Hematopoietic multipotent progenitor cell (in vitro differentiated cells): Measurements from ENCODE around the gene FBXL17. TPM values are rescaled to one million over a fixed set of nuclear protein-coding genes. Genes with fewer than 3 reads are reported as not detected.

Source experiments
- DNase-seq, 3 donors: peaks; one replicate each; pipeline ENCODE4 v3.0.0-alpha.2; 2011 to 2015; ENCODE audit warnings: low read depth in 2 of 3, low spot score in 2 of 3
- total RNA-seq: library from RNA; depleted of rRNA; stranded (reverse); fragments of >200 nt; gene quantifications from one replicate; pipeline ENCODE4 v1.2.3, GENCODE V29; 2012

FBXL17 gene
- total RNA-seq, 1 donor, result 9.4 TPM

DNA sequence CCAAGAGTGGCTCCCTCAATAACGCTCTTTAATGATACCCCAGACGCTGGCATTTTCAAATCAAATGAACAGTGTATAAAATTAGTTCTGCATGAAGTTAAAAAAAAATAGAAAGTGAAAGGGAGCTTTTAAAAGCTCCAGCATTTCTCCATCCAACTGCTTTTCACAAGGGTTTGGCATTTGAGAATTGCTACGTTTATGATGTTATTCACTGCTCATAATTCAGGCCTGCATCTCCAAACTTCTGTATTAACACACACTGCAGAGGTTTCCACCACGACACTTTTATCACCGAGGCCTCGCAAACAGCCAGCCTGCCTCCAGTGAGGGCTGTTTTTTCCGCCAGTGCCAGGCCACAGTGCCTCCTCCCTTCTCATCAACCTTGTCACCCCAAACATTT lies 505.6 kb downstream of the FBXL17 start:
- no peak for DNase-seq

DNA sequence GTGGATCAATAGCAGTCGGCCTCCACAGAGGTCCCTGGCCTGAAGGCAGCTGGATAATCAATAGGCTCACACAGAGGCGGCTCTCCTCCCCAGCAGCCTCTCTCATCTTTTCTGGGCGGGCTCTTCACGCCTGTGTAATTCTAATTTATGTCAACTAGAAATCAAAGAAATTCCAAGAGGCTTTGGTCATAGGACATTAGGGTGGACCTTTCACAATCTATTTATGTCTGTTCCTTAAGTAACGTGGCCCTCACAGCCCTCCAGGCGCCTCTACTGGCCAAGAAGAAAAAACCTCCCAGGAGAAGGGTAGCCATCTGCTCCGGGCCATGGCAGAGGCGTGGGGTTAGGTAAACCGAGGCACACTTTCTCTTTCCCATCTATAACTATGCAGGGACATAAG lies 506.1 kb downstream of the FBXL17 start:
- no peak for DNase-seq

DNA sequence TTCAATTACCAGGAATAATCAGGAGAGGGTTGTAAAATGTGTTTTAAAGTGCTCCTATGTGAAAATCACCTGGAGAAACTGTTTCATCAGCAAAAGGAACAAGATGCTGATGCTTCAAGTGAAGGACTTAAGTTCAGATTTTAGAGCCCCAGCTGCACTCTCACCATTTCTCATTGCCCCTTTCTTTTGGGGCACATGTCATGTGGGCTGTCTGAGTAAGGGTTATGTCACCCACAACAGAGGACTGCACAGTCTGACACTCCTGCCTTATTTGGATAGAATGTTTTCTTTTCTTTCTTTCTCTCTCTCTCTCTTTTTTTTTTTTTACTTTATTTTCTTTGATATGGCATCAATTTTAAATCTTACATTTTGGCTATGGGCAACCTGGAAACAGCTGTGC lies 507.1 kb downstream of the FBXL17 start:
- DNase-seq, result no peak

DNA sequence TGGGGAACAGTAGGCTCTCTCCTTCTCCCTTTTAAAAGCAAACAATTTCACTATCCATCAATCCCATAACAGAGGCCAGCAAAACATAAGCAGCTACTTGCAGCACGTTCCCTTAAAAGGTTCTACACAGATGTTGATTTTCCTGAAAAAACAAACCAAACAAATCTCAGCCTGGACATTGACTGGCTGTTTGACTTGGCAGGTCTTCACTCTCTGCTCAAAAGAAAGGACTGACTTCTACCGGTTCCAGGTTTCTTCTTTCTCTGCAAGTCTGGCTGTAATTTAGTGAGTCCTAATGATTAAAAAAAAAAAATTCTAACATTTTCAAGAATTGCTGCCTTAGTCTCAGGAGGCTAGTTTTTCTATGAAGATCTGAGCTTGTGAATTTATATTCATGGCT lies 508.0 kb downstream of the FBXL17 start:
- no peak for DNase-seq

DNA sequence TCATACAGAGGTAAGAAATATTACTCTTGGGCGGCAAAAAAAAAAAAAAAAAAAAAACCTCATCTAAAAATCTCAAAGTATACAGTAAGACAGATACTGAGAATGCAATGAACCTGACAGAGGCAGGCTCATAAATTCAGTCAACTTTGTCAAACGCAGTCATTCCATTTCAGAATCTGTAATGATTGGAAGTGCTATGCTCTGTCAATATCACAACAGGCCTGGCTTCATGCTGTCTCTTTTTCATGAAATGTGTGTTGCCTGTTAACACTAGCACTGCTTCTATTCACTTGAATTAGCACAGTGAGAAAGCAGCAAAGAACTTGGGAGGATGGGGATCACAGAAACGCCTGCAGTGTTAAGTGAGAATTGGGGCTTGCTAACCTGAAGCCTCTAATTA lies 510.9 kb downstream of the FBXL17 start:
- no peak for DNase-seq

DNA sequence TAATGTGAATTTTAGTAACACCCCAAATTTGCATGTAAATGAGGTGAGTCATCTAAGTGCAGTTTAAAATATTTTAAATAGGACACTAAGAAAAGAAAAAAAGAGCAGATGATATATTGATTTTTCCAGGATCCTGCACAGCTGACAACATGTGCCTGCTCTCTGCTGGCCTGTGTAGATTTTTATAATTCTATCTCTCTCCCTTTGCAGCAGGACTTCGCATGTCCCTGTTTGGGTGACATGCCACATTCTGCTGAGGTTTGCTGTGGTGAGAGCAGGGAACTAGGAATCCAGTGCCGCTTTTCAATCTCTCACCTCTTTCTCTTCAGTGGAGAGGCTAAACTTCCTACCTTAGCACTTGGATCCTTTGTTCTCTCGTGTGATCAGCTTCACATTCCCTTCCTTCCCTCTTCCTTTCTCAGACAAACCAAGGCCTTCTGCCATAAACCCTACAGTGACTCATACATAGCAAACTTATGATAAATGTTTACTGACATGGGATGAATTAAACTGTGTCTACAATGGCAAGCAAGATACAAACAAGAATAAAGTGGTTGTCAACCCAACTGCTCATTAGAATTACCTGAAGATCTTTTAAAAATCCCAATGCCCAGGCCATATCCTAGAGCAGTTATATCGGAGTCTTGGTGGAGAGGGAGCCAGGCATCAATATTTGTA lies 512.3 kb downstream of the FBXL17 start:
- DNase-seq, result no peak

DNA sequence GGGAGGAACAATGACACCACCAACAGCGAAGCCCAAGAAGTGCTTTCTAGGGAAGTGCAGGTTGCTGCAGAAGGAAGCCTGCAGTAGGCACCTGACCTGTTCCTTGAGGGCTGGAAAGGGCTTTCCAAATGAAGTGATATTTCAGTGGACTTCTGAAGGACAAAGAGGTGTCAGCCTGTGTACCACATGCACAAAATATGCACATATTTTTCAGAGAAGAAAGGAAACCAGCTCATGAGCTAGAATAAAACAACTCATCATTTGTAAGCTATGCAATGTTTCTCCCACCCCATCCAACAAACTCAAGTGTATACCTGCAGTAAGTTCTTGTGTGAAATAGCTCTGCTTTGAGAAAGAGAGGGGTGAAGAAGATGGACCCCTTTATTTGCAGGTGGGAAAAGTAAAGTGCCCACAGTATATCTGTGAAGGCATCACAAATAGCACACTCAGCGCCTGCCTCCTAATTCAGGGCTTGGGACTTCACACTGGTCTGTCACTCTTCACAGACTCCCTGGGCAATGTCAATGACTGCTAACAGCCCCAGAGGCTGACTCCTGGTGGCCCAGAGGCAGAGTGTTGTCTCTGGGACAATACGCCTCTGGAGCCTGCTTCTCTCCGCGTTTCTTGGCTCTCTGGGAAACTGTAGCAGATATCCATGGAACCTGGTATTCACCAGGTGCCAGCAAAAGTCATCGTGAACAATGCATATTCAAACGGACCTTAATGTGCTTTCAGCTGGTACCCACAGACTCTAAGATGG lies 513.1 kb downstream of the FBXL17 start:
- no peak for DNase-seq

DNA sequence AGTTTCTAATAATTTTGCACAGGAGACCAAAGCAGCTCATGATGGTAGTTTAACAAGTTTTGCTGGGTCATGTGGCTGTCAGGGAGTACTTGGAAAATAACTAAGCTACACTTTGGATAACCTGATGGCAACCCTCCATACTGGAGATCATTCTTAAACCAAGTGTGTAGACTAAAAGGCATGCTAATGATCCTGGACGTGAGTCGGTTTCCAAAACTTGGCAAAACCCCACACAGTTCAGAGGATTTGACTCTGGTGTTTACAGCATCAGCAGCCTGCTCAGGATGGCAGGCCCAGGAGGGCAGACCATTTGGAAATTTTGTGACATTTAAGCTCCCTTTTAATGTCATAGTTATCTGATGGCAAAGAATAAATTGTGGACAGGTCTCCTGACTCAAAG lies 514.6 kb downstream of the FBXL17 start:
- no peak for DNase-seq

DNA sequence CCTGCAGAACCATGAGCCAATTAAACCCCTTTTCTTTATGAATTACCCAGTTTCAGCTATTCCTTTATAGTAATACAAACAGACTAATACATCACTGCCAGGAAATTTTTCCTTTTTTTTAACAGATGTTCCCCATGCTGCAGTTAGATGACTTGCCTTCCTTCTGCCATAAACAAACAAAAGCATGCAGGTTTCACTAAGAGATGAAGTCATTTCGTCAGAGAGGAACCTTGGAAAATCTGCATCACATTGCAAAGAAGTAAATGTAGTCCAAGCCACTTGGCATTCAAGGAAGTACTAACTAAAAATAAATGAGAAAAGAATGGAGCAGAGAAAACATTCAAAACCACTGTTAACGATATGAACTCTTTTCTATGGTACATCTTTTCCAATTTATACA lies 517.1 kb downstream of the FBXL17 start:
- no peak for DNase-seq

DNA sequence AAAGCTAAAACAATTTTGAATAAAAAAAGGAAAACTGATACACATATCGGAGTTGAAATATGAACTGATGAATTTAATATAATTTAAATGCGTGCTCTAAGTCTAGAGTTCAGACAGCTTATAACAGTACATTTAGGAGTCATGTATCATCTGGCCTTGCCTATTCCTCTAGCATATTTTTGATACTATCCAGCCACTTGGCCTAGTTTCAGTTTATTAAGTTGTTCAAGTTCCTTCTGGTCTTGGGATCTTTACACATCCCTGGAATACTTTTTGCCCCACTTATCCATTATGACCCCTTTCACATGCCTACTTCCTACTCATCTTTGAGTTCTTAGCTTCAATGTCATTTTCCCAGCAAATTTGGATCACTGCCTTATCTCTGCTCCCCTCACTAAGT lies 518.8 kb downstream of the FBXL17 start:
- DNase-seq, result no peak

DNA sequence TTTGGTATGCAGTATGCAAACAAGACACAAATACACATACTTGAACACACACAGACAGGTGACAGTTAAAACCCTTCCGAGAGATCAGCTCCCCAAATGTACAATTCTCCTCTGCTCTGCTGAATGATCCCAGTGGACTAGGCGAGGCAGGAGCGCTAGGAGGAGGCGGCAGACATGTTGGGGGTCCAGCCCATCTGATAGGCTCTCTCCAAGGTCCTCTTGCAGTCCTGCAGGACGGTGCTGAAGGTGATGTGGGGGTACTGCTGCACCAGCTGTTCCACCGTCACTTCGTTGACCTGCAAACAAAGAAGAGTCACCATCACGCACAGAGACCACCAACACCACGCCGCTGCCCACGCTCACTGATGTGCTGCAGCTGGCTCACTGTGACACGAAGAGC lies 520.3 kb downstream of the FBXL17 start:
- DNase-seq, result no peak

DNA sequence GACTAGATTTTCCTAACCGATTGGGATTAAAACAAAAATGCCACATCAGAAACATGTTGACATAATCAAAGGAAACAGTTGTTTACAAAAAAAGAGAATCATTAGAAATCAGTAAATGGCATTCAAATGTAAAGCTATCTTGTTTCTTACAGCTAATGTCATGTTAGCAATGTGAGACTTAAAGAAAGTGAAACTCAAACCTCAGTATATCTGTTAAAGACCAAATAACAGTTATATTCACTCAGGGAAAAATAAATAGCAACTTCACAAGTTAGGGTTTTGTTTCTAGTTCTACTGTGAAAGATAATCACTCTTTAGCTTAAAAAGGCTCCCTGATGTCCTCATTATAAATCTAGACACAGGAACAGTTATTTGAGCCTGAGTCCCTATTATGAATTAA lies 521.9 kb downstream of the FBXL17 start:
- DNase-seq, result no peak

DNA sequence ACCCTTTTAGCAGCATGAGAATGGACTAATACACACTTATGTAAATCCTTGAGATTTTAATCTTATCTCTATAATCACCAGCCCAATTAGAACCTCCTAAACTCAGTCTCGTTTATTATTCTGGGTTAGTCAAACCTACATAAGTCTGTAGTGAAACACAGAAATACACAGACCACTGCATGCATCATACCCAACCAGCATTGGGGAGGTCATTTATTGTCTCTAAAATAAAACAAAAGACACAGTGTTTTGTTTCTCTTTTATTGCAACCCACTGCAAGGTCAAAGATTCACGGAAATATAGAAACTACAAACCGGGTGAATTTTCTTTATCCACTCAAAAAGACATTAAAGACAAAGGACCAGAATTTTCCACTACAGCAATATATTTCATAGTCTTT lies 523.1 kb downstream of the FBXL17 start:
- no peak for DNase-seq

DNA sequence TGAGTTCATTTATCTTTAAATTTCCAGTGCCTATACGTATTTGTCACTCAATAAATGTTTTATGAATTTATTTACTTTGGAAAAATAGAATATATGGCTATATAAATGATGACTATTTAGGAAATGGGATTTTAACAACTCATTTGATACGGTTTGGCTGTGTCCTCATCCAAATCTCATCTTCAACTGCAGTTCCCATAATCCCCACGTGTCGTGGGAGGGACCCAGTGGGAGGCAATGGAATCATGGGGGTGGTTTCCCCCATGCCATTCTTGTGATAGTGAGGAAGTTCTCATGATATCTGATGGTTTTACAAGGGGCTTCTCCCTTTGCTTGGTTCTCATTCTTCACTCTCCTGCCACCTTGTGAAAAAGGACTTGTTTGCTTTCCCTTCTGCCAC lies 523.6 kb downstream of the FBXL17 start:
- no peak for DNase-seq

DNA sequence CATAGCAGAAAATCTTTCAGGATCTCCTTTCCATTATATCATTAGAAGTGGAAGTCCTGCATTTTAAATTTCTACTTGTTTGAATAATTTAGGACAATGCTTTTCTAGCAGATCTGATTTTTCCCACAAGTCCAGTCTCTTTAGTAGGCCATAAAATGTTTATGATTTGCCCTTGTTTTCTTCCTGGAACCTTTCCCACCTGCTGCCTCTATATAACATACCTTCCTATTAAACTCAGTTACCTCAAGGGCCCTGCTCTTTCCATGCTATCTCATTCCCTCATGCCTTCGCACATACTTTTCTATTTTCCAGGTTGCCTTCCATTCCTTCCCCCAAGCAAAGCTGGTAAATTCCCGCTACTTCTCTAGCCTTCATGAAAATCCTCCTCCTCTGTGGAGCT lies 524.1 kb downstream of the FBXL17 start:
- DNase-seq, result no peak

DNA sequence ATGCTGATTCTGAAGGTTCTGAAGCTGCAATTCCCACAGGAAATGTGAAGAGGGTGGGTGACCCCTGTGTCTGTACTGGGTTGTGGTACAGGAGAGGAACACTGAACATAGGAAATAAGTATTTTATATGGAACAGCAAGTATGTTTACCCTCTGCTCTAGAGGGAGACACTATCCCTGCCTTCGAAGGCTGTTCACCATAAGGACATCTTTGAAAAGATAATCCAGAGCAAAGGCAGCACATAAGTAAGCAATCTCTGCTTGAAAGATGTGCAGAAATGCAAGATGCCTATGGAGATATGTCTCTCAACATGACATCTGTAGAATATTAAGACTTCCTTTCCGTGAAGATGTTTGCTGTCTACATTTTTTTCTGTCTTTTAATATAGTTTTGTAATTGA lies 526.7 kb downstream of the FBXL17 start:
- DNase-seq, result no peak

DNA sequence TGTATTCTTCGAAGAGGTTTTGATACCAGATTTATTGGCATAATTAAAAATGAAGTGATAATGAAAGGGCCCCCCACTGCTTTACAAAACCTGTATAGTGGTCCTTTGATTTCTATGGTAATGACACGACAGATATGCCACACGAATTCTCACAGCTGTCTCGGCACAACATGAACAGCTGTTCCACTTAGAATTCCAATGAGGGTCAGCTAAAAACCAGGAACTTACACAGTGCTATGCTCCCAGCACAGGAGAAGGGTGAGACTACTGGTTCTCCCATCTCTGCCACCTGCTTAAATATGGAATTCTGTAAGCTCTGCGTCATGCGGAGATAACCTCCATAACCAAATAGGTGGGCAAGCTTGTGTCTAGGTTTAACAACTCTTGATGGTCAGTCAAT lies 528.2 kb downstream of the FBXL17 start:
- no peak for DNase-seq

DNA sequence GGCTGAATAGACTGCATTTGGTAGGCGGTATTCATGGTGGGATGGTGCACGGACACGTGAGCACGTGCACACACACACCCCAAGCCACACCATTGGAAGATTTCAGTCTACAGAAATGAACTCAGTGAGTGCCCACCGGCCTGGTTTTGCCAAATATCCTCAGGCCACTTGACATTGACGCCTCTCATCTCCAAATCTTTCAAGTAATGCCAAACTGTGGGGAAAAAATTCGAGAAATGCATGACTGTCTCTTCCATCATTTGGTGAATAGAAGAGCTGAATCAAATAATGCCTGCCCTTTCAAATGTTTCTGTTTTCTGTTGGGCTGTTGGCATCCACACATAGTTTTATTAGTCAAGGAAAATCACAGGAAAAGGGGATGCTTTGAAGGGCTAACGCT lies 528.9 kb downstream of the FBXL17 start:
- no peak for DNase-seq

DNA sequence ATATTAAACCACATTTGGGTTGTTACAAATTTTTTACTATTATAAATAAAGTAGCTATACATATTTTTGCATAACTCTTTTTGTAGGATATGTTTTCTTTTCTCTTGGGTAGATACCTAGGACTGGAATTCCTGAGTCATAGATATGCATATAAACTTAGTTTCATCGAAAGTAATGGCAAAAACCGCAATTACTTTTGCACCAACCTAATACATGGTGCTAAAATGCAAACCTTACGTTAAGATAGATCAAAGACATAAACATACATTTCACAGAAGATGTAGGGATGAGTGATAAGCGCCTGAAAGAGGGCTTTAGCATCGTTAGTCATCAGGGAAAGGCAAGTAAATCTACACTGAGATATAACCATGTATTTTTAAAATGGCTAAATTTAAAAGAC lies 532.8 kb downstream of the FBXL17 start:
- no peak for DNase-seq

DNA sequence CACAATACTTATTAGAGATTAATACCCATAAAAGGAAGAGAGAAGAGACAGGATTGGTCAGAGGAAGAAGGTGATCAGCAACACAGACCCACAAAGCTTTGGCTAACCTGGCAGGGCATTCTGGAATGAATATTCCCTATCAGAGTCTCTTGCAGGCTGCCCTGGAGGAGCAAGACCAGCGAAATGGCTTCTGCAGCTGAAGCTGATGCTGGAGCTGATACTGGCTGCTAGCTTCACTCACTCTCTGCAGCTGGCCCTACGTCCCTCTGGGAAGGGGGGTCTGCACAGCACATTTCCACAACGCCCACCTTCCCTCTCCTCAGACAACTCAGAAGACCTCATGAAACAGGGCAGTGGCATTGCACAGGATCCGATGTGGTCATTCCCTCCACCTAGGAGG lies 541.3 kb downstream of the FBXL17 start:
- DNase-seq, result no peak

DNA sequence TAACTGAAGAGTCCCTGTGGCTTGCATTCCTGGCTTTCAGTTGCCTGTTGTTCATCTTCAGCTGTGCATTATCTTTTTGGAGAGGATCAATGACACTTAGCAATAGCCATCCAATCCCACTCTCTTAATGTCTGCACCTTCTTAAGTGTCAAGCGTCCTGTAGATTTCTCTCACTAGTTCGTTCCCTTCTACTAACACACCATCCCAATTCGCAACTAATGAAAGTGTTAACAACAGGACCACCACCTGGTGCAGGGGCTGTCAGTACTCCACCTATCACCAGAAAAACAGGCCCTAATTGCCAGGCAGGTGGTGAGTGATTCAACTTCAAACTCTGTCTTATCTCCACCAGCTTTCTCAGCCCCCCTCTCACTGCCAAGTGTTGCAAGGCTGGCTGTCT lies 541.7 kb downstream of the FBXL17 start:
- DNase-seq, result no peak

DNA sequence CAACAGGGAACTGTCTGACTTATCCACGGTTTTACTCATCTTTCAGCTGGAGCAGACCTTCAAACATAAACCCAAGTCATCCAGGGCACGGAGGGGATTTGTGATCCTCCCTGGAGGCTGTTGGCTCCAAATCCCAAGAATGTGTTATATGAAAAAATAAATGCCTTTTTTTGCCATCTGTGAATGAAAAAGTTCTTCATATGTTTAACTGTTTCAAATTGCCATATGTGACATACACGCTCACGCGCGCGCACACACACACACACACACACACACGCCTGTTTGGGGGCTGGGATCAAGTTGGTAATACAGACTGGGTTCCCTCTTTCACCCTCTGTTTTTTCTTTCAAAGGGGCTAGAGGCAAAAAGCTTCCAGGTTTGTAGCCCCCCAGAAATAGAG lies 546.8 kb downstream of the FBXL17 start:
- DNase-seq, result no peak

DNA sequence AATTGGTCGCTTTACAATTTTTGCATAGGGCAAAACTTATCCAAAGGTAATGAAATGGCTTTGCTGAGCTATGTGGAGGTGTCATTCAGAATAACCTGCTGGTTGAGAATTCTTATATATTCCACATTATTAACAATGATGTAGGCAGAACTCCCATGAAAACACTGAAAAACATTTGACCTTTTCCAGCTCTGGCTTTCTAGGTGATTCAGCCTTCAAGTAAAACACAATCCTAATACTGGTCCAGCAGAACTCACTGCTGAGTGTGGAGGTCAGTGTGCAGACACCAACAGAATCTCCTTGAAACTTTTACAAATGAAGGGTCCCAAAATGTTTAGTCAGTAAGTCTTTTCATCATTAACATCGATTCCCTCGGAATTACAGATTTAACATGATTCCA lies 549.2 kb downstream of the FBXL17 start:
- no peak for DNase-seq
